H1 (cell line): ENCODE measurements around the gene FADS6. TPM values are rescaled to one million over a fixed set of nuclear protein-coding genes. Genes with fewer than 3 reads are reported as not detected.

Experiments
- CEBPB ChIP-seq: IDR thresholded peaks from 2 replicates; pipeline ENCODE4 v1.6.1; 2012; ENCODE audit warnings: low read depth, low read length
- EP300 ChIP-seq, 2 experiments: IDR thresholded peaks; 1 replicate in 1 of 2; 2 replicates in 1 of 2; pipeline ENCODE4 v1.6.1; 2011 to 2012; ENCODE audit warnings: low read depth in 2 of 2, low read length in 2 of 2, mild to moderate bottlenecking in 2 of 2, borderline replicate concordance in 1 of 2, inconsistent platforms in 1 of 2, moderate library complexity in 1 of 2
- HDAC6 ChIP-seq: IDR thresholded peaks from one replicate; pipeline ENCODE4 v1.7.1; 2012; ENCODE audit warnings: low read depth, mild to moderate bottlenecking, inconsistent platforms, low read length, moderate library complexity
- POLR2A ChIP-seq, 2 experiments: IDR thresholded peaks; 1 replicate in 1 of 2; 2 replicates in 1 of 2; pipeline ENCODE4 v1.6.1; 2011; ENCODE audit warnings: low read depth in 2 of 2, low read length in 2 of 2, mild to moderate bottlenecking in 2 of 2; ENCODE audit errors: control extremely low read depth in 1 of 2
- SAP30 ChIP-seq: fragments of 300-600 bp; sonication (generic); IDR thresholded peaks from 2 replicates; pipeline ENCODE4 v1.7.1; 2012; ENCODE audit warnings: low read length, moderate library complexity, mild to moderate bottlenecking, inconsistent platforms; ENCODE audit not compliant: insufficient read depth, insufficient replicate concordance
- SIX5 ChIP-seq: IDR thresholded peaks from 2 replicates; pipeline ENCODE4 v1.6.1; 2011; ENCODE audit warnings: mild to moderate bottlenecking, low read depth, low read length
- SP2 ChIP-seq: IDR thresholded peaks from 2 replicates; pipeline ENCODE4 v1.6.1; 2012; ENCODE audit warnings: mild to moderate bottlenecking, low read length, inconsistent platforms
- TAF1 ChIP-seq: IDR thresholded peaks from 2 replicates; pipeline ENCODE4 v1.6.1; 2011; ENCODE audit warnings: mild to moderate bottlenecking, low read depth, low read length
- polyA plus RNA-seq, 7 experiments: library from polyadenylated mRNA; depleted of rRNA in 3 of 7; stranded (reverse) in 5 of 7; unstranded in 2 of 7; fragments of >200 nt in 5 of 7; fragments of 200-250 nt in 2 of 7; gene quantifications; 1 replicate in 5 of 7; 2 replicates in 1 of 7; 4 replicates in 1 of 7; pipeline versions ENCODE4 v1.2.1 to v1.2.3, GENCODE V29; 2011 to 2013; ENCODE audit warnings: missing spikeins in 2 of 7, mixed read lengths in 2 of 7
- total RNA-seq: library from RNA; stranded (reverse); fragmentation: NEBNext Ultra II Directional; extraction: Animal tissue kit (Norgen Biotek cat#: 25700); gene quantifications from 2 replicates; pipeline ENCODE4 v1.2.1, GENCODE V29; 2021
- TF ChIP-seq, protein P1 (sequence below): fragments of 300-600 bp; sonication (generic); IDR thresholded peaks from 2 replicates; pipeline ENCODE4 v1.7.1; 2012; ENCODE audit warnings: low read length, moderate library complexity, mild to moderate bottlenecking, inconsistent platforms; ENCODE audit not compliant: insufficient replicate concordance

The FADS6 gene
- total and polyA plus RNA-seq, 2 of the 8 experiments (the other 6 are each of a cell fraction or from before 2014, with no cell fraction given), result 0.56 to 2.5 TPM

DNA sequence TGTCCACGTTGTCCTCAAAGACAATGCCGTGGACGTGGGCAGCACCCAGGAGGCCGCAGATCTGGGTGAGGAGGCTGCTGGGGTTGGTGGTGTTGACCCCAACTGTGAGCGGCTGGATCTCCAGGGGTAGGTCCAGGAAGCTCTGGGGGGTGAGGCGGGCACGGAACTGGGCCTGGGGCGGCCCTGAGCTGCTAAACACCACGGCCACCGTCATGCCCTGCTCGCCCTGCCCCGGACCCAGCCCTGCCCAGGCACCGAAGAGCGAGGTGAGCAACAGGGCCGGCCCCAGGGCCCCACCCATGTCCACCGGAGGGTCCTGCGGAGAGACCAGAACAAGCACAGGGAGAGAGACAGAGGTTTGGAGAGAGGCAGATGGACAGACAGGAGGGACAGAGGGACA lies 38.6 kb downstream of the FADS6 start (continued):
- TF ChIP-seq EP300 (IDR thresholded peaks at IDR 0.05; ENCODE audit: borderline replicate concordance in 1 of 2, low read depth in 2 of 2, low read length in 2 of 2) (no peak), CEBPB (no peak), SP2 (no peak), SAP30 (no peak), TAF1 (no peak), POLR2A (IDR thresholded peaks at IDR 0.05; ENCODE audit: control extremely low read depth in 1 of 2, low read depth in 2 of 2, low read length in 2 of 2) (no peak), HDAC6 (no peak), SIX5 (no peak)
- TF ChIP-seq, protein P1, sequence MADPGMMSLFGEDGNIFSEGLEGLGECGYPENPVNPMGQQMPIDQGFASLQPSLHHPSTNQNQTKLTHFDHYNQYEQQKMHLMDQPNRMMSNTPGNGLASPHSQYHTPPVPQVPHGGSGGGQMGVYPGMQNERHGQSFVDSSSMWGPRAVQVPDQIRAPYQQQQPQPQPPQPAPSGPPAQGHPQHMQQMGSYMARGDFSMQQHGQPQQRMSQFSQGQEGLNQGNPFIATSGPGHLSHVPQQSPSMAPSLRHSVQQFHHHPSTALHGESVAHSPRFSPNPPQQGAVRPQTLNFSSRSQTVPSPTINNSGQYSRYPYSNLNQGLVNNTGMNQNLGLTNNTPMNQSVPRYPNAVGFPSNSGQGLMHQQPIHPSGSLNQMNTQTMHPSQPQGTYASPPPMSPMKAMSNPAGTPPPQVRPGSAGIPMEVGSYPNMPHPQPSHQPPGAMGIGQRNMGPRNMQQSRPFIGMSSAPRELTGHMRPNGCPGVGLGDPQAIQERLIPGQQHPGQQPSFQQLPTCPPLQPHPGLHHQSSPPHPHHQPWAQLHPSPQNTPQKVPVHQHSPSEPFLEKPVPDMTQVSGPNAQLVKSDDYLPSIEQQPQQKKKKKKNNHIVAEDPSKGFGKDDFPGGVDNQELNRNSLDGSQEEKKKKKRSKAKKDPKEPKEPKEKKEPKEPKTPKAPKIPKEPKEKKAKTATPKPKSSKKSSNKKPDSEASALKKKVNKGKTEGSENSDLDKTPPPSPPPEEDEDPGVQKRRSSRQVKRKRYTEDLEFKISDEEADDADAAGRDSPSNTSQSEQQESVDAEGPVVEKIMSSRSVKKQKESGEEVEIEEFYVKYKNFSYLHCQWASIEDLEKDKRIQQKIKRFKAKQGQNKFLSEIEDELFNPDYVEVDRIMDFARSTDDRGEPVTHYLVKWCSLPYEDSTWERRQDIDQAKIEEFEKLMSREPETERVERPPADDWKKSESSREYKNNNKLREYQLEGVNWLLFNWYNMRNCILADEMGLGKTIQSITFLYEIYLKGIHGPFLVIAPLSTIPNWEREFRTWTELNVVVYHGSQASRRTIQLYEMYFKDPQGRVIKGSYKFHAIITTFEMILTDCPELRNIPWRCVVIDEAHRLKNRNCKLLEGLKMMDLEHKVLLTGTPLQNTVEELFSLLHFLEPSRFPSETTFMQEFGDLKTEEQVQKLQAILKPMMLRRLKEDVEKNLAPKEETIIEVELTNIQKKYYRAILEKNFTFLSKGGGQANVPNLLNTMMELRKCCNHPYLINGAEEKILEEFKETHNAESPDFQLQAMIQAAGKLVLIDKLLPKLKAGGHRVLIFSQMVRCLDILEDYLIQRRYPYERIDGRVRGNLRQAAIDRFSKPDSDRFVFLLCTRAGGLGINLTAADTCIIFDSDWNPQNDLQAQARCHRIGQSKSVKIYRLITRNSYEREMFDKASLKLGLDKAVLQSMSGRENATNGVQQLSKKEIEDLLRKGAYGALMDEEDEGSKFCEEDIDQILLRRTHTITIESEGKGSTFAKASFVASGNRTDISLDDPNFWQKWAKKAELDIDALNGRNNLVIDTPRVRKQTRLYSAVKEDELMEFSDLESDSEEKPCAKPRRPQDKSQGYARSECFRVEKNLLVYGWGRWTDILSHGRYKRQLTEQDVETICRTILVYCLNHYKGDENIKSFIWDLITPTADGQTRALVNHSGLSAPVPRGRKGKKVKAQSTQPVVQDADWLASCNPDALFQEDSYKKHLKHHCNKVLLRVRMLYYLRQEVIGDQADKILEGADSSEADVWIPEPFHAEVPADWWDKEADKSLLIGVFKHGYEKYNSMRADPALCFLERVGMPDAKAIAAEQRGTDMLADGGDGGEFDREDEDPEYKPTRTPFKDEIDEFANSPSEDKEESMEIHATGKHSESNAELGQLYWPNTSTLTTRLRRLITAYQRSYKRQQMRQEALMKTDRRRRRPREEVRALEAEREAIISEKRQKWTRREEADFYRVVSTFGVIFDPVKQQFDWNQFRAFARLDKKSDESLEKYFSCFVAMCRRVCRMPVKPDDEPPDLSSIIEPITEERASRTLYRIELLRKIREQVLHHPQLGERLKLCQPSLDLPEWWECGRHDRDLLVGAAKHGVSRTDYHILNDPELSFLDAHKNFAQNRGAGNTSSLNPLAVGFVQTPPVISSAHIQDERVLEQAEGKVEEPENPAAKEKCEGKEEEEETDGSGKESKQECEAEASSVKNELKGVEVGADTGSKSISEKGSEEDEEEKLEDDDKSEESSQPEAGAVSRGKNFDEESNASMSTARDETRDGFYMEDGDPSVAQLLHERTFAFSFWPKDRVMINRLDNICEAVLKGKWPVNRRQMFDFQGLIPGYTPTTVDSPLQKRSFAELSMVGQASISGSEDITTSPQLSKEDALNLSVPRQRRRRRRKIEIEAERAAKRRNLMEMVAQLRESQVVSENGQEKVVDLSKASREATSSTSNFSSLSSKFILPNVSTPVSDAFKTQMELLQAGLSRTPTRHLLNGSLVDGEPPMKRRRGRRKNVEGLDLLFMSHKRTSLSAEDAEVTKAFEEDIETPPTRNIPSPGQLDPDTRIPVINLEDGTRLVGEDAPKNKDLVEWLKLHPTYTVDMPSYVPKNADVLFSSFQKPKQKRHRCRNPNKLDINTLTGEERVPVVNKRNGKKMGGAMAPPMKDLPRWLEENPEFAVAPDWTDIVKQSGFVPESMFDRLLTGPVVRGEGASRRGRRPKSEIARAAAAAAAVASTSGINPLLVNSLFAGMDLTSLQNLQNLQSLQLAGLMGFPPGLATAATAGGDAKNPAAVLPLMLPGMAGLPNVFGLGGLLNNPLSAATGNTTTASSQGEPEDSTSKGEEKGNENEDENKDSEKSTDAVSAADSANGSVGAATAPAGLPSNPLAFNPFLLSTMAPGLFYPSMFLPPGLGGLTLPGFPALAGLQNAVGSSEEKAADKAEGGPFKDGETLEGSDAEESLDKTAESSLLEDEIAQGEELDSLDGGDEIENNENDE, result no peak
- TF ChIP-seq, all 59 proteins: peak for 0
